Measurements from ENCODE around the gene MYO1D.
"Not testable (repeated sequence)": the region's sequence is repeated elsewhere in the genome, so short reads cannot be mapped to it uniquely, and the experiment has no call there.

Gene MYO1D

DNA sequence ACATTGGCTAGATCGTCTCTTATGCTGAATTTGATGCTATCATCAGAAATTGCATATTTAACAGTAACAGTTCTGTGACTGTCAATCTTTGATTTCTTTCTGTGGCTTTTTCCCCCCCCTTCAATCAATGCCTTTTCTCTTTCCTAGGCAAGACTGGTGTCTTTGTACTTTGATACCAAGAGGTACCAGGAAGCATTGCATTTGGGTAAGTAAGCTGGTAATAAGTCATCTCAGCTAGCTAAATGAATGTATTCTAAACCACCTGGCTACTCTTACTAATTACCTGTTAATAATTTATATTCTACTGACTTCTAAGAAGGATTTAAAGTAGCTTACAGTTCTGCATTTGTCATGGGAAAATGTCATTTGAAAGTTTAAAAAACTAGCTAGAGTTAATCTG lies 412.6 kb downstream of the MYO1D start:
- DNase-seq (ENCODE audit: low read depth, low spot score) = no peak

DNA sequence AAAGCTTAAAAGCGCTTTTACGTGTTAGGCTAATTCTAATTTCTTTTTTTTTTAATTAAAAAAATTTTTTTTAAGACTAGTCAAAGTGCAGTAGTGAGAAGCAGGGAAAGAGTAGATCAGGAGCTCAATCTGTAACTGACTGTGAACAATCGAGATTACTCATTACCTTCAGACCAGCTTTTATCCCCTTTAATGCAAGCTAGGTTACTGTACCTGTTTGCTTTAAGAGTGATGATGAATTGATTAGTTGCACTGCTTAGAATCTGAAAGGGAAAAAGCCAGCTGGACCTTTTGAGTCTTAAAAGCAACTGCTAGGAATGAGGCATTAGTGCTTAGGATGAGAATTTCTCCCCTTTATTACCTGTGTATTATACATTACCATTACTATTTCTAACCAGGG lies 413.6 kb downstream of the MYO1D start:
- DNase-seq (ENCODE audit: low read depth, low spot score) = no peak

DNA sequence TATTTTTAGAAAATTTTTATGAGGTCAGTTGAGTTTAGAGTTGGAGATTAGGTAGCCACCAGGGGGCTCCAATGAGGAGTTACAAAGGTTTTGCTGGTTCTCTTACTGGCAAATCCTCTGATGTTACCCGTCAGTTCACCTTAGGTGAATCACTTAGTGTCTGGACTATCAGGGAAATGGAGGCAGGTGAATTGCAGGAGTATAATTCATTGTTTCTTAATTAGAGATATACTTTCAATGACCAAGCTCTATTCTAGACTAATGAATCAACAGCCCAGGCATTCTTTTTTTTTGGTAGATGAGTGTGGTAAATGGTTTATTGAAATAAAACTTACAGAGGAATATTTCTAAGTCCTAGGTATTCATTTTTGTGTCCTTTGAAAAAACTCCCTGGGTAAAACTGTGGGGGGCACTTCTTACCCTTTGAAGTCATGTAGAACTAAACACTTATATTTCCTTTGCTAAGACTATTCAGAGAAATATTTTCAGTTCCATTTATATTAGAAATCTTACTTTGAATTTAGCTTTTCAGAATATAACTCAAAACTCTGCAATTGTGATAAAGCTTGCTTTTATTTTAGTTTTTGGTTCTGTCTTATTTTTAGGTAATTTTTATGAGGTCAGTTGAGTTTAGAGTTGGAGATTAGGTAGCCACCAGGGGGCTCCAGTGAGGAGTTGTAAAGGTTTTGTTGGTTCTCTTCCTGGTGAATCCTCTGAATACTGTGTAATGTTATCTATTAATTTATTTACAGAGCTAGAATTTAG lies 414.9 kb downstream of the MYO1D start:
- no peak for DNase-seq (ENCODE audit: low read depth, low spot score)

- DNase-seq (ENCODE audit: low read depth, low spot score) = no peak
Observed at GRCh38 chr17:32461498-32461852, 415.4 kb downstream of the MYO1D start.

- DNase-seq (ENCODE audit: low read depth, low spot score) = no peak
Observed at GRCh38 chr17:32460054-32460453, 416.9 kb downstream of the MYO1D start.

- no peak for DNase-seq (ENCODE audit: low read depth, low spot score)
Observed at GRCh38 chr17:32458371-32458770, 418.6 kb downstream of the MYO1D start.

GRCh38 chr17:32453370-32453769 lies 423.6 kb downstream of the MYO1D start:
- no peak for DNase-seq (ENCODE audit: low read depth, low spot score)

DNA sequence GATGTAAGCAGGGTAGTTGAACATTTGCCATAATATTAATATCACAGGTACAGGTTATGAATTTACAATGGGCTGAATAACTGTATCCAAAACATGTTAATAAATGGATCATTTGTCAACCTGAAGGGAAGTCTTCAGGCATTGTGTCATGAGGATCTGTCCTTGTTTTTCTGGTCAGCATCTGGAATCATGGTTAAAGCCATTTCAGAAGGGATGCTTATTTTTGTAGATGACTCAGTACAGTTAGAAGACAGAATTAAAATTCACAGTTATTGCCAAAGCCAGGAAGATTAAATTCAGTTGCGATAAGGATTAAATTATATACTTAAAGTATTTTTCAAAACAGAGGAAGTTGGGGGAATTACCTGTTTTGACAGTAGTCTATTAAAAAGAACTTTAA lies 424.6 kb downstream of the MYO1D start:
- no peak for DNase-seq (ENCODE audit: low read depth, low spot score)

DNA sequence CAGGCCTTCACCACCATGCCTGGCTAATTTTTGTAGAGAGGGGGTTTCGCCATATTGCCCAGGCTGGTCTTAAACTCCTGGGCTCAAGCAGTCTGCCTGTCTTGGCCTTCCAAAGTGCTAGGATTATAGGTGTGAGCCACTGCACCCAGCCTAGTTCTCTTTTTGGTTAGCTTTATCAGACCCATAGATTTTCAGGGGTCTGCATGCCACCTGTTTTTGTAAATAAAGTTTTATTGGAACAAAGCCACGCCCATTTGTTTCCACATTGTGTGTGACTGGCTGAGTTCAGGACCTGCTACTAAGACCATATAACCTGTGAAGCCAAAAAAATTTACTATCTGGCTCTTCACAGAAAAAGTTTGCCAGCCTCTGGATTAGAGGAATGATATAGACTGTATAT lies 425.0 kb downstream of the MYO1D start:
- no peak for DNase-seq (ENCODE audit: low read depth, low spot score)

- DNase-seq (ENCODE audit: low read depth, low spot score) = not testable (repeated sequence)
Observed at GRCh38 chr17:32450379-32450778, 426.5 kb downstream of the MYO1D start.

- no peak for DNase-seq (ENCODE audit: low read depth, low spot score)
Observed at GRCh38 chr17:32449963-32450362, 427.0 kb downstream of the MYO1D start.

DNA sequence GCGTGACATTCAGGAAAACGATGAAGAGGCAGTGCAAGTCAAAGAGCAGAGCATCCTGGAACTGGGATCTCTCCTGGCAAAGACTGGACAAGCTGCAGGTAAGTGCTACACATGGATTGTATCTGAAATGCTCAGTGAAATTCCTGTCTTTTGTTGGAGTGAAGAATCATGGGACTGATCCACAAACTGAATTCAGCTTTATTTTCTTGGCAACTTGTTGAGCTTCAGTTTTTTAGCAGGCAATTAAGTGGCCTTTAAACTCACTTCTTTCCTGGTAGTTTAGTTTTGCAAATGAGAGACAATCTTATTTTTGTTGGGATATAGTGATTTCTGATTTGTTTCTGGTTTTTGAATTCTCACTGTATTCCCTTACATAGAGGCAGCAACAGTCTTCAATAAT lies 430.0 kb downstream of the MYO1D start:
- DNase-seq (ENCODE audit: low read depth, low spot score) = no peak

DNA sequence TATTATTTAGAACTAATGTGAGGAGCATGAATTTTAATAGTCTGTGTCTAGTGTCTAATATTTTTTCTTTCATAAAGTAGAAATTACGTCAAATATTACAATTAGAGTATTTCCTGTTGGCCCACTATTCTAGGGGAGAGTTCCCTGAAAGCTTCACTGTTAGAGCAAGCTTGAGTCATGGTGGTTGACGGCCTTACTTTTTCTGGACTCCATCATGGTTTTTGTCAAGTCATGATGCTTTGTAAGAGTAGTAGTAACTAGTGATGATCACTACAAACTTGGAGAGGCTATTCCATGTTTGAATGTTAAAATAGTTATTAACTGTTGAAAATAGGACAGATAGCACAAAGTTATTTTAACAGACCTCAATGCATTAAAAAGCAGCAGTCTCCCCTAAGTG lies 431.0 kb downstream of the MYO1D start:
- no peak for DNase-seq (ENCODE audit: low read depth, low spot score)

GRCh38 chr17:32445497-32445896 lies 431.4 kb downstream of the MYO1D start:
- DNase-seq (ENCODE audit: low read depth, low spot score) = no peak

- no peak for DNase-seq (ENCODE audit: low read depth, low spot score)
Observed at GRCh38 chr17:32445074-32445415, 431.9 kb downstream of the MYO1D start.

DNA sequence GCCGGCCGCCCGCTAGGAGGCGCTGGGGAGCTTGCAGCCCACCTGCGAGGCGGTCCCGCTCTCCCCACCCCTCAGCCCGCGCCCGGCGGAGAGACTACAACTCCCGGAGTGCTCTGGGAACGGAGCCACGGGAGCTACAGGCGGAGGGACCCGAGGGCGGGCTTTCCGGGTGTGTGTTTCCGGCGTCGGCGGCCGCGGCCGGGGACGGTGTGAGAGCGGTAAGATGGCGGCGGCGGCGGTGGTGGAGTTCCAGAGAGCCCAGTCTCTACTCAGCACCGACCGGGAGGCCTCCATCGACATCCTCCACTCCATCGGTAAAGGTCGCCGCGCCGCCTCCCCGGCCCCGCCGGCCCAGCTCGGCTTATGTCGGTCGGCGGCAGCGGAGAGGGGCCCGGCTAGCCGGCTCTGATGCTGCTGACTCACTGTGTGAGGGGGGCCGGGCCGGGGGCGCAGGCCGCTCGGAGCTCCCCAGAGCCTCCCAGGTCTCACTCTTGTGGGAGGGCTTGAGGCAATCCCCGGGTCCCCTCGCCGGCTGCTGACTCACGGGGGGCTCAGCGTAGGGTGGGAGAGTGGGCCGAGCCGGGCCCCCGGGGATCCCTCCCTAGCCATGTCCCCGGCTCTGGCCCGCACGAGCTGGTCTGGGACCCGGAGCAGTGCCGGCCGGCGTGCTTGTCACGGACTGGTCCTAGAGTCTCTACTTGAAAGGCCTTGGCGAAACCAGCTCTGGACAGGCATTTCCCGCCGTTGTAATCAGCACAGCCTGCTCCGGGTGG lies 432.4 kb downstream of the MYO1D start, which contains the start of gene PSMD11:
Gene PSMD11 (plus strand): TSS at position 210 of the 773 bp plus-strand sequence. CDS start 14 bp downstream, at position 224.
- peak; percentile 89 for DNase-seq (ENCODE audit: low read depth, low spot score)

DNA sequence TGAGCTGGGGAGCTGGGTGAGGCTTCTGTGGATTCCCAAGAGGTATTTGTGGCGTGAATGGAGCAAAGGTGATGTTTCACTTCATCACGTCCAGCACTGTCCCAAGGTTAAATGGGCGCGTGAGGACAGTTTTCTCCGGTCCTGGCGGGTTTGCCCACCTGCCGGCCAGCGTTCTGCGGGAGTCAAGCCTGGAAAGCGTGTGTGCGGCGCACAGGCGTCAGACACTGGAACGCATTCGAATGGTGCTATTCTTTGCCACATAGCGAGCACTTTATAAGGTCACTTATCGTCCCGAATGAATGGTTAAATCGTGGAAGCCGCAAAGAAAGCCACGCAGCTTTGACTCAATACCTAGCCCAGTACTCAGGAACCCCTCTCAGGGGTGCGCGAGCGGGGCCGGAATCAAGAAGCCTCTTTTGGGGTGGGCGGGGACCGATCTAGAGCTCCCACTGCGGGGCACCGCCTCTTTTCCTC lies 433.1 kb downstream of the MYO1D start:
- no peak for DNase-seq (ENCODE audit: low read depth, low spot score)
